HG03196 (cell line): ENCODE results near the gene MARCOL.
"Not testable (repeated sequence)": the region's sequence is repeated elsewhere in the genome, so short reads cannot be mapped to it uniquely, and the experiment has no call there.

ENCODE experiments used
- ATAC-seq: cut with Tn5 transposase; IDR thresholded peaks from one replicate; pipeline ENCODE4 v1.9.1; 2021; ENCODE audit not compliant: unreplicated experiment

MARCOL gene

DNA sequence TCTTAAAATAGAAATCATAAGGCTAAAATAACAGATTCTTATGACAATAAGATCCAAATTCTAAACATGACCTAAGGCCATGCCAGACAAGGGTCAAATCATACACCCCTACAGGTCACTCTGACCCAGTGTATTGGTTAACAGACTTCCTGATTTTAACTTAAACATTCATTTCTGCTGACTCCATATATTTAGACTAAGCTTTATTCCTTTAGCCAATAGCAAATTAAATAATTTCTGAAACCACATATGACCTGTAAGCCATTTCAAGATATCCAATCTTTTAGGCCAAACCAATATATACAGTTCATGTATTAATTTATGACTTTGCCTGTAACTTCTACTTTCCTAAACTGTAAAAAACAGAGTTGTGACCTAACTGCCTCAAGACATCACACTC is 22.9 kb downstream of the MARCOL start:
- no peak for ATAC-seq

DNA sequence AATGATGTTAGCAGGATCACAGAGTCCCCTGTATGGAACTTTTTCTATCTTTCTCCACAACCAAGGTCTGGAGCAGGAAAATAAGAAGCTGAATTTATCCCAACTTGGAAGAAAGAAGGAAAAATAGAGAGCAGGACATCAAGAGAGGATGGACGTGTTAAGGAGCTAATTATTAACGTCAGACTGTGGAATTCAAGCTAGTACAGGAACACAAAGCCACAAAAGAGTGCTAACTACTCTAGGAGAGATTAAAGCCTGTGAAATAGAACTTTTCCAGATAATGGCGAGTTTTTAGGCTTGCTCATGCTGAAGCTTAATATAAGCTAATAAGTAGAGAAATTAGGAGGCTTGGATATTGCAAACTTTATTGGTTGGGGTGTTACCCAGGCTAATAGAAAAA is 29.6 kb downstream of the MARCOL start:
- ATAC-seq, result no peak

GRCh38 chr5:148268566-148268965 is 30.2 kb downstream of the MARCOL start, which contains the start of gene SPINK13:
Gene SPINK13, plus strand, starts transcription at chr5:148268794. Its CDS starts 1,279 bp downstream, at chr5:148270073.
- ATAC-seq, result no peak

- not testable (repeated sequence) for ATAC-seq
Measured at GRCh38 chr5:148275129-148275528, 36.8 kb downstream of the MARCOL start.

DNA sequence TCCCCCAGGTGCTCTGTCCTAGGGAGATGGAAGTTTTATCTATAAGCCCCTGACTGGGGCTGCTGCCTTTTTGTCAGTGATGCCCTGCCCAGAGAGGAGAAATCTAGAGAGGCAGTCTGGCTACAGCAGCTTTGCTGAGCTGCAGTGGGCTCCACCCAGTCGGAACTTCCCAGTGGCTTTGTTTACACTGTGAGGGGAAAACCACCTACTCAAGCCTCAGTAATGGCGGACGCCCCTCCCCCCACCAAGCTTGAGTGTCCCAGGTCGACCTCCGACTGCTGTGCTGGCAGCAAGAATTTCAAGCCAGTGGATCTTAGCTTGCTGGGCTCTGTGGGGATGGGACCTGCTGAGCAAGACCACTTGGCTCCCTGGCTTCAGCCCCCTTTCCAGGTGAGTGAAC is 42.6 kb downstream of the MARCOL start:
- not testable (repeated sequence) for ATAC-seq

- not testable (repeated sequence) for ATAC-seq
Measured at GRCh38 chr5:148281336-148281735, 43.0 kb downstream of the MARCOL start.

DNA sequence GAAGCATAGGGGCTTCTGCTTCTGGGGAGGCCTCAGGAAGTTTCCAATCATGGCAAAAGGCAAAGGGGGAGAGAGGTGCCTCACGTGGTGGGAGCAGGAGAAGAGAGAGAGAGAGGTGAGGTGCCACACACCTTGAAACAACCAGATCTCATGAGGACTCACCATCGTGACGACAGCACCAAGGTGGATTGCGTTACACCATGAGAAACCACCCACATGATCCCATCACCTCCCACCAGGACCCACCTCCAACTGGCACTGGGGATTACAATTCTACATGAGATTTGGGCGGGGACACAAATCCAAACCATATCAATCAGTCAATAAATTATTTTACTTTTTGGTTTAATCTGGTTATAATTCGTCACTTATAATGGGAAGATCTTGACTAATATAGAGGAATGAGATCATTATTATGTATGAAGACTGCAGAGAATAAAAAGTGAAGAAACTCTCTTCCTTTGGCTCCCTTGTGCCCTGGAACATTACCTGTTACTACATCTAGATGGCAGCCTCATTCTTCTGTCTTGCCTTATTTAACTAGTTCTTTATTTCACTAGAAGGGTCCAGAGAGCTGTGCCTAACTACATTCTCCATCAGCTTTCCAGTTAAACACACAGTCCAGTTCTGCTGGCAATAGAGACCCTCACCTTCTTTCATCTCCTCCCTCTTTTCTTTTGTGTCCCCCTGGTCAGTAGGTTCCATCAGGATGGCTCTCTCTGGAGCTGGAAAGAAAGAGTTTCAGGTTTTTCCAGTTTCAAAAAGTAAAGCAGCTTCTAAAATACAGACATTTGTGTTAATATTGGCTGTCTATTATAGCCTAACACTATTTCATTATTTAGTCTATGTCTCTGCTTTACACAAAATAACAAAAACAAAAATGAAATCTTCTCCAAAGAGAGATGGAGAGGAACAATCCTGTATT is 52.2 kb downstream of the MARCOL start:
- no peak for ATAC-seq
